GM13977 (cell line): ENCODE data around the gene GLIPR1.

Source experiments
- DNase-seq: peaks from one replicate; pipeline ENCODE4 v3.0.0; 2012; ENCODE audit warnings: low spot score
- in situ Hi-C: fragments of 300-500 bp; cut with MboI; formaldehyde crosslinking; loops from one replicate; pipeline ENCODE4 v1.12.0; 2022; ENCODE audit warnings: low sequenced_read_pairs, low pct_unique_long_range_greater_than_20kb, mixed read lengths, inconsistent platforms; ENCODE audit not compliant: unreplicated experiment
- TF ChIP-seq, protein P1 (sequence below): IDR thresholded peaks from 2 replicates; pipeline ENCODE4 v1.5.1; 2012; ENCODE audit warnings: mild to moderate bottlenecking, control low read depth; ENCODE audit not compliant: insufficient read depth; ENCODE audit errors: extremely low read depth, missing control alignments

GLIPR1 gene

DNA sequence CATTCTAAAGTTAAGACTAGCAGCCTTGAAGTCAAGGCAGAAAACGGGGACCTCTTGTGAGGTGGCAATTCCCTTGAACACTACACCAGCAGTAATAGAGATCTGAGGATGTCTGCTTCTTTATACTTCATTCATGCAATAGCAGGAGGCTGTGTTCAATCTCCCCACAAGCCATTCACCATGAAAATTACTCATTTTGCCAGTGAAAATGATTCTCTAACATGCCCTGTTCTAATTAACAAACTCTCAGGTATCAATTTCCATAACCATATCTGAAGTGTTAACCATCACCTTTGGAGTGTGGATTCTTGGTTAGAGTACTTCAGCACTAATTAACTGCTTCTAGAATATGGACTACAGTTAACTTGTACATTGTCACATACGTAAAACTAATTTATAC is 3.4 kb upstream of the GLIPR1 start:
- in situ Hi-C loops = no loop called here
- DNase-seq = no peak
- TF ChIP-seq, protein P1, sequence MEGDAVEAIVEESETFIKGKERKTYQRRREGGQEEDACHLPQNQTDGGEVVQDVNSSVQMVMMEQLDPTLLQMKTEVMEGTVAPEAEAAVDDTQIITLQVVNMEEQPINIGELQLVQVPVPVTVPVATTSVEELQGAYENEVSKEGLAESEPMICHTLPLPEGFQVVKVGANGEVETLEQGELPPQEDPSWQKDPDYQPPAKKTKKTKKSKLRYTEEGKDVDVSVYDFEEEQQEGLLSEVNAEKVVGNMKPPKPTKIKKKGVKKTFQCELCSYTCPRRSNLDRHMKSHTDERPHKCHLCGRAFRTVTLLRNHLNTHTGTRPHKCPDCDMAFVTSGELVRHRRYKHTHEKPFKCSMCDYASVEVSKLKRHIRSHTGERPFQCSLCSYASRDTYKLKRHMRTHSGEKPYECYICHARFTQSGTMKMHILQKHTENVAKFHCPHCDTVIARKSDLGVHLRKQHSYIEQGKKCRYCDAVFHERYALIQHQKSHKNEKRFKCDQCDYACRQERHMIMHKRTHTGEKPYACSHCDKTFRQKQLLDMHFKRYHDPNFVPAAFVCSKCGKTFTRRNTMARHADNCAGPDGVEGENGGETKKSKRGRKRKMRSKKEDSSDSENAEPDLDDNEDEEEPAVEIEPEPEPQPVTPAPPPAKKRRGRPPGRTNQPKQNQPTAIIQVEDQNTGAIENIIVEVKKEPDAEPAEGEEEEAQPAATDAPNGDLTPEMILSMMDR = no peak

DNA sequence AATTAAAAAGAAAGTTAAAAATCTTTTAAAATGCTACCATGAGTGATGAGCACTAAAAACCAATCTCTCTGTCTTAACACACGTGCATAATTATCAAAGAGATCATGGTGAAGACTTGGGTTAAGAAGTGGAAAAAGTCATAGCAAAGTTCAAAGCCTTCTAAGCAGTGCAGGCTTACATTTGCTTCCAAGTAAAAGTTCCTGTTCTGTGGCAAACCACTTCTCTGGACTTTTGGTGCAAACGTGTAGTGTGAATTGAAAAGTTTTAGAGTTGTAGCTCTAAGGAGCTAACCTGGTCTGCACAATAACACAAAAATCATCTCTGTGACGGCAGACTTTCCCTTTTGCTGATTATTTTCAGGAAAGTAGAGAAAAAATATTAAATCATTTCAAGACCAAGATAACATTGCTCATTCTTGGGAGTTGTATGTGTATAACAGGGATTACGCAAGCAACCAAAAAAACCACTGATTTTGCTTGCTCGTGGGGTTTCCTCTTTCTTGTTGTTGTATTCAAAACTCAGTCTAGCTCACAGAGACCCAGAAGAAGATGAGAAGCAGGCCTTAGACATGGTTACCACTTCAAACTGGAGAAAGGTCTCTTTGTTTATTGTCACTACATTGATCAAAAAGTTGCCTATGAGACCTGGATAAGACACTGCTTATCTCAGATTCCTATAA is 2.3 kb upstream of the GLIPR1 start:
- TF ChIP-seq, protein P1 = no peak
- in situ Hi-C loops = no loop called here
- DNase-seq = peak; percentile 30

DNA sequence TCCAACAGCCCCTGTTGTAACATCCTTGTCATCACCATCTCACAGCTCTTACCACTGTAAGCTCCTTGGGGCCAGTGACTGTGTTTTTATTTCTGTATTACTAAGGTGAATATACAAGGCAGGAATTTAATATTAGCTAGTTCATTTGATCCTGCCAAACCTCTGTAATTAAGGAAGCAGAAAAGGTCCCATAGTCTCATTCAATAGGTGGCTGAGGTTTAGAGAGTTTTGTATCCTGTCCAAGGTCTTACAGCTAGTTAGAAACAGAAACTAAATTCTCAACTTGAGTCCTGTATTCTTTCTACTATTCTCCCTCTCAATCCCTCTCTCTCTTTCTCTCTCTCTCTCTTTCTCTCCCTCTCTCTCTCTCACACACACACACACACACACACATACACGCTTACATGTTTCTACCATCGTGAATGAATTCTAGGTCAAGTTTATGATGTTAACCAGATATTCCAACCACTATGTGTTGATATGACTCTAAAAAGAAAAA is 543 bp upstream of the GLIPR1 start:
- DNase-seq = peak; percentile 23
- in situ Hi-C loops = no loop called here
- TF ChIP-seq, protein P1 = no peak

DNA sequence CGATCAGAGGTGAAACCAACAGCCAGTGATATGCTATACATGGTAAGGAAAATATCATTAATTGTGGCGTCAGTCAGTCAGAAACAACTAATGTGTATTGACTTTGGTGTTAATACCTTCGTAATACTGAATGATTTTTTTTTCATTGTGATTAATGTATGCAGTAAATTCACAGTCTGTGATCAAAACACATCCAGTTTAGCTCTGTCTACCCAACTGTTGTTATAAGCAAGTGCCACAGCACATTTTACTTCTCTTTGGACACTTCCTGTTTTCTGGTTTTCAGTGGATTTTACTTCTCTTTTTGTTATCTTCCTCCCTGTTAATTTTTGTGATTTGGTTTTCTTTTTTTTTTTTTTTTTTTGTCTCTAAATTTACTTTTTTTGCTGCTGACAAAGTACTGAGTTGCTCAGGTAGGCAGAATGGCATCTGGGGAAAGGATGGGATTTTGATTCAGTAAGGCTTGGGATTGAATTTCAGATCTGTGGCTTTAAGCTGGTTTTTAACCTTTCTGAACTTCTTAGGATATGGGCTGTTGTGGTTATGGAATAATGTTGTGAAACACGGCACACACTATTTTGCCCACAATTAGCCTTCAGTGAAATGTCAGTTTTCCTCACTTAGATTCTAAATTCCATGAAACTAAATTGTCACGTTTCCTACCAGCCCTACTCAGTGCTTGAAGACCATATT is 604 bp downstream of the GLIPR1 start:
- in situ Hi-C loops = no loop called here
- DNase-seq = no peak
- TF ChIP-seq, protein P1 = no peak

DNA sequence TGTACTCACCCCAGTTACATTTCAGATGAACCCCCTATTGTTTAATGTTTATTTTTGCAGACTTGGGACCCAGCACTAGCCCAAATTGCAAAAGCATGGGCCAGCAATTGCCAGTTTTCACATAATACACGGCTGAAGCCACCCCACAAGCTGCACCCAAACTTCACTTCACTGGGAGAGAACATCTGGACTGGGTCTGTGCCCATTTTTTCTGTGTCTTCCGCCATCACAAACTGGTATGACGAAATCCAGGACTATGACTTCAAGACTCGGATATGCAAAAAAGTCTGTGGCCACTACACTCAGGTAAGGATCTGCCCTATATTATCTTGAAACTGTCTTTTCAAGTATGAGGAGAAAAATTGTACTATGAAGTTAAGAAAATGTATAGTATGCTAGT is 1.2 kb downstream of the GLIPR1 start:
- DNase-seq = no peak
- TF ChIP-seq, protein P1 = no peak
- in situ Hi-C loops = no loop called here

DNA sequence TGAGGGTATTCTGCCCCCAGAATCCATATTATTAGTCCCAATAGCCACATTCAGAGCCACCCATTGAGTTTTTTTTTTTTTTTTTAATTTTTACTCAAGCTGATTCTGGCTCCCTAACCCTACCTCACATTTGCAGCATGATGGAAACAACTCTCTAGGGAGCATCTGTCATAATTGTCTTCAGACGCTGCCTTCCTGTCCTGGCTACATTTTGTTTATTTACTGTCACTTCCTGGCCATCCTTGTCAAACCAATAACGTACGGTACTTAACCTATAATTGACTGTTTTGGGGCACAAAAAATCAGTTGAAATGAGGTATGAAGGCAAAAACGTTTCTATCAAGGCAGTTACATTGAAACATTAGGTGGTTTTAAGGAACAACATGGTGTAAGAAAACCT is 2.1 kb downstream of the GLIPR1 start:
- DNase-seq = peak; percentile 17
- in situ Hi-C loops = no loop called here
- TF ChIP-seq, protein P1 = no peak
